Natural killer cell (primary cell): ENCODE data around the gene DISP1. TPM values are rescaled to one million over a fixed set of nuclear protein-coding genes. Genes with fewer than 3 reads are reported as not detected.

Experiments
- ATAC-seq, 3 donors: fragments of 150-1000 bp in 2 of 3; fragments of 200-7000 bp in 1 of 3; cut with Tn5 transposase; 1 replicate in 1 of 3; 2 replicates in 2 of 3; pipeline ENCODE4 v1.10.0; 2021; ENCODE audit warnings: mild to moderate bottlenecking in 2 of 3, moderate library complexity in 2 of 3
- DNase-seq, 2 donors: peaks; one replicate each; pipeline versions ENCODE4 v3.0.0 to v3.0.0-alpha.2; 2013 to 2021; ENCODE audit warnings: mixed read lengths in 1 of 2
- H3K27ac ChIP-seq: one replicate; pipeline ENCODE4 v1.5.1; 2013; ENCODE audit warnings: mild to moderate bottlenecking, low read length
- H3K27me3 ChIP-seq: one replicate; pipeline ENCODE4 v1.6.1; 2013; ENCODE audit warnings: low read length; ENCODE audit not compliant: control insufficient read depth, insufficient read depth
- H3K36me3 ChIP-seq: one replicate; pipeline ENCODE4 v1.6.1; 2013; ENCODE audit warnings: low read length; ENCODE audit not compliant: control insufficient read depth, insufficient read depth
- H3K4me1 ChIP-seq: one replicate; pipeline ENCODE4 v1.6.1; 2013; ENCODE audit warnings: low read length; ENCODE audit not compliant: control insufficient read depth, insufficient read depth
- H3K4me3 ChIP-seq: one replicate; pipeline ENCODE4 v1.5.1; 2013; ENCODE audit warnings: low read length
- H3K9me3 ChIP-seq: one replicate; pipeline ENCODE4 v1.6.1; 2013; ENCODE audit warnings: low read length; ENCODE audit not compliant: control insufficient read depth, insufficient read depth
- H3K27ac Mint-ChIP-seq, 2 donors: one replicate each; pipeline ENCODE4 v1.8.0; 2022; ENCODE audit warnings: mild to moderate bottlenecking in 2 of 2, mixed read lengths in 2 of 2, moderate library complexity in 1 of 2
- H3K27me3 Mint-ChIP-seq, 2 donors: one replicate each; pipeline ENCODE4 v1.8.0; 2022; ENCODE audit warnings: low read depth in 2 of 2, mixed read lengths in 2 of 2
- H3K36me3 Mint-ChIP-seq: one replicate; pipeline ENCODE4 v1.8.0; 2022; ENCODE audit warnings: mixed read lengths
- H3K4me1 Mint-ChIP-seq, 2 donors: one replicate each; pipeline ENCODE4 v1.8.0; 2022; ENCODE audit warnings: mixed read lengths in 2 of 2
- H3K4me3 Mint-ChIP-seq: one replicate; pipeline ENCODE4 v1.8.0; 2022; ENCODE audit warnings: mild to moderate bottlenecking, moderate library complexity, mixed read lengths
- H3K9me3 Mint-ChIP-seq, 2 donors: one replicate each; pipeline ENCODE4 v1.8.0; 2022; ENCODE audit warnings: mixed read lengths in 2 of 2
- WGBS: methylation state at CpG from one replicate; pipeline ENCODE4 v1.1.7; 2013; ENCODE audit warnings: missing lambda C conversion rate; ENCODE audit not compliant: insufficient coverage; 5-methylcytosine and 5-hydroxymethylcytosine counted together
- intact Hi-C: fragments of 100-400 bp; cut with micrococcal nuclease; formaldehyde crosslinking; loops from one replicate; pipeline ENCODE4 v1.14.2; 2022
- total RNA-seq, 4 donors: library from RNA; stranded (reverse); fragments of 120-200 nt in 1 of 4; gene quantifications; one replicate each; pipeline versions ENCODE4 v1.2.3 to v1.2.4, GENCODE V29; 2013 to 2022
- TF ChIP-seq, protein P1 (sequence below): fragments of 200-600 bp; IDR thresholded peaks from one replicate; pipeline ENCODE4 v1.8.0; 2022; ENCODE audit warnings: antibody characterized with exemption

The DISP1 gene
- total RNA-seq, 3 donors from 2014 or later (not counting 1 experiment from before 2014, with no cell fraction given), result 3.7 to 6.0 (median 4.8) TPM

- Mint-ChIP-seq H3K27ac (no peak overlapping the region), H3K27me3 (peaks cover 19 to 40% of the 10 kb centered on the region in 2 donors), H3K4me3 (no peak overlapping the region), H3K36me3 (no peaks in the 10 kb centered on the region), H3K9me3 (no peaks in the 10 kb centered on the region), H3K4me1 (no peaks in the 10 kb centered on the region)
- no peaks in the 10 kb centered on the region for H3K36me3 ChIP-seq
- no peaks in the 10 kb centered on the region for H3K9me3 ChIP-seq
- no peak overlapping the region for H3K4me3 ChIP-seq
- WGBS, result 16% methylated on average over 2 of the region's 2 CpGs
- TF ChIP-seq, protein P1, sequence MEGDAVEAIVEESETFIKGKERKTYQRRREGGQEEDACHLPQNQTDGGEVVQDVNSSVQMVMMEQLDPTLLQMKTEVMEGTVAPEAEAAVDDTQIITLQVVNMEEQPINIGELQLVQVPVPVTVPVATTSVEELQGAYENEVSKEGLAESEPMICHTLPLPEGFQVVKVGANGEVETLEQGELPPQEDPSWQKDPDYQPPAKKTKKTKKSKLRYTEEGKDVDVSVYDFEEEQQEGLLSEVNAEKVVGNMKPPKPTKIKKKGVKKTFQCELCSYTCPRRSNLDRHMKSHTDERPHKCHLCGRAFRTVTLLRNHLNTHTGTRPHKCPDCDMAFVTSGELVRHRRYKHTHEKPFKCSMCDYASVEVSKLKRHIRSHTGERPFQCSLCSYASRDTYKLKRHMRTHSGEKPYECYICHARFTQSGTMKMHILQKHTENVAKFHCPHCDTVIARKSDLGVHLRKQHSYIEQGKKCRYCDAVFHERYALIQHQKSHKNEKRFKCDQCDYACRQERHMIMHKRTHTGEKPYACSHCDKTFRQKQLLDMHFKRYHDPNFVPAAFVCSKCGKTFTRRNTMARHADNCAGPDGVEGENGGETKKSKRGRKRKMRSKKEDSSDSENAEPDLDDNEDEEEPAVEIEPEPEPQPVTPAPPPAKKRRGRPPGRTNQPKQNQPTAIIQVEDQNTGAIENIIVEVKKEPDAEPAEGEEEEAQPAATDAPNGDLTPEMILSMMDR, result no peak
- H3K27ac ChIP-seq, result no peak overlapping the region
- intact Hi-C loops, result no loop called here
- peaks cover 3% of the 10 kb centered on the region for H3K27me3 ChIP-seq
- no peaks in the 10 kb centered on the region for H3K4me1 ChIP-seq
- DNase-seq (no peak), ATAC-seq (no peak)
Measured at GRCh38 chr1:222784916-222785315, 29.9 kb upstream of the DISP1 start.

GRCh38 chr1:222785529-222785928 is 29.3 kb upstream of the DISP1 start:
- no peak overlapping the region for H3K4me3 ChIP-seq
- no peak overlapping the region for H3K27ac ChIP-seq
- no peaks in the 10 kb centered on the region for H3K9me3 ChIP-seq
- TF ChIP-seq, protein P1, result no peak
- 23% methylated on average over 2 of the region's 2 CpGs for WGBS
- Mint-ChIP-seq H3K4me1 (no peaks in the 10 kb centered on the region), H3K27ac (no peak overlapping the region), H3K4me3 (no peak overlapping the region), H3K27me3 (peaks cover 15 to 36% of the 10 kb centered on the region in 2 donors), H3K9me3 (no peaks in the 10 kb centered on the region), H3K36me3 (no peaks in the 10 kb centered on the region)
- no peaks in the 10 kb centered on the region for H3K4me1 ChIP-seq
- no peak for DNase-seq
- no peaks in the 10 kb centered on the region for H3K36me3 ChIP-seq
- intact Hi-C loops, result no loop called here
- peaks cover 3% of the 10 kb centered on the region for H3K27me3 ChIP-seq
- ATAC-seq, result no peak

GRCh38 chr1:222786121-222786520 is 28.7 kb upstream of the DISP1 start:
- no peaks in the 10 kb centered on the region for H3K9me3 ChIP-seq
- no peaks in the 10 kb centered on the region for H3K36me3 Mint-ChIP-seq
- ATAC-seq, result no peak
- H3K27me3 Mint-ChIP-seq, result peaks cover 15 to 31% of the 10 kb centered on the region in 2 donors
- peaks cover 3% of the 10 kb centered on the region for H3K27me3 ChIP-seq
- DNase-seq, result no peak
- no peaks in the 10 kb centered on the region for H3K4me1 ChIP-seq
- intact Hi-C loops, result no loop called here
- WGBS, result 100% methylated on average over 1 of the region's 1 CpG
- no peak overlapping the region for H3K27ac Mint-ChIP-seq
- TF ChIP-seq, protein P1, result no peak
- H3K4me3 Mint-ChIP-seq, result no peak overlapping the region
- no peaks in the 10 kb centered on the region for H3K36me3 ChIP-seq
- no peaks in the 10 kb centered on the region for H3K4me1 Mint-ChIP-seq
- H3K4me3 ChIP-seq, result no peak overlapping the region
- no peaks in the 10 kb centered on the region for H3K9me3 Mint-ChIP-seq
- H3K27ac ChIP-seq, result no peak overlapping the region

GRCh38 chr1:222787729-222788128 is 27.1 kb upstream of the DISP1 start:
- no peaks in the 10 kb centered on the region for H3K4me1 ChIP-seq
- DNase-seq (no peak), ATAC-seq (no peak)
- Mint-ChIP-seq H3K36me3 (no peaks in the 10 kb centered on the region), H3K27ac (no peak overlapping the region), H3K9me3 (no peaks in the 10 kb centered on the region), H3K4me3 (no peak overlapping the region), H3K4me1 (no peaks in the 10 kb centered on the region), H3K27me3 (peaks cover 7 to 18% of the 10 kb centered on the region in 2 donors)
- intact Hi-C loops, result no loop called here
- H3K4me3 ChIP-seq, result no peak overlapping the region
- H3K36me3 ChIP-seq, result no peaks in the 10 kb centered on the region
- no peak overlapping the region for H3K27ac ChIP-seq
- H3K9me3 ChIP-seq, result no peaks in the 10 kb centered on the region
- TF ChIP-seq, protein P1, result no peak
- 69% methylated on average over 4 of the region's 4 CpGs for WGBS
- H3K27me3 ChIP-seq, result peaks cover 3% of the 10 kb centered on the region
